Upper lobe of left lung (tissue), 4 donors: ENCODE measurements around the gene GRIK5.

Source experiments
- CTCF ChIP-seq, 6 experiments: fragments of 450-650 bp in 4 of 6; fragments of 200-600 bp in 2 of 6; sonication (generic) in 2 of 6; IDR thresholded peaks; one replicate each; pipeline ENCODE4 v1.5.1; 2016 to 2019; ENCODE audit warnings: antibody characterized with exemption in 6 of 6
- EP300 ChIP-seq, 4 donors: sonication (generic); formaldehyde crosslinking; IDR thresholded peaks; one replicate each; pipeline ENCODE4 v1.5.1; 2017; ENCODE audit warnings: antibody characterized with exemption in 4 of 4, control low read depth in 2 of 4
- POLR2A ChIP-seq, 4 donors: fragments of 450-650 bp; IDR thresholded peaks; one replicate each; pipeline ENCODE4 v1.5.1; 2016 to 2017; ENCODE audit warnings: antibody characterized with exemption in 4 of 4, mild to moderate bottlenecking in 2 of 4
- POLR2AphosphoS5 ChIP-seq, 2 donors: sonication (generic); formaldehyde crosslinking; IDR thresholded peaks; one replicate each; pipeline ENCODE4 v1.5.1; 2017; ENCODE audit warnings: antibody characterized with exemption in 2 of 2

- TF ChIP-seq POLR2A (IDR thresholded peaks at IDR 0.05) (no peak), CTCF (IDR thresholded peaks at IDR 0.05) (no peak), POLR2AphosphoS5 (IDR thresholded peaks at IDR 0.05) (no peak), EP300 (IDR thresholded peaks at IDR 0.05) (no peak)
Observed at GRCh38 chr19:42038666-42039065, 31.3 kb downstream of the GRIK5 start.
